GM21825 (cell line): ENCODE data around the gene CPLX1.
"Not testable (repeated sequence)": the region's sequence is repeated elsewhere in the genome, so short reads cannot be mapped to it uniquely, and the experiment has no call there.

Experiments used
- ATAC-seq: cut with Tn5 transposase; IDR thresholded peaks from one replicate; pipeline ENCODE4 v1.9.1; 2021; ENCODE audit warnings: mild to moderate bottlenecking, moderate library complexity; ENCODE audit not compliant: unreplicated experiment

Gene CPLX1

GRCh38 chr4:742096-742741 lies 83.7 kb downstream of the CPLX1 start:
- no peak for ATAC-seq

GRCh38 chr4:740656-741282 lies 85.2 kb downstream of the CPLX1 start:
- no peak for ATAC-seq

GRCh38 chr4:740011-740410 lies 85.9 kb downstream of the CPLX1 start:
- no peak for ATAC-seq

- ATAC-seq, result no peak
These were observed 86.4 kb downstream of the CPLX1 start for GRCh38 chr4:739569-739968.

GRCh38 chr4:738781-739280 lies 87.1 kb downstream of the CPLX1 start:
- no peak for ATAC-seq

GRCh38 chr4:736561-736960 lies 89.4 kb downstream of the CPLX1 start:
- ATAC-seq, result not testable (repeated sequence)

- no peak for ATAC-seq
These were observed 90.3 kb downstream of the CPLX1 start for GRCh38 chr4:735583-735982.
